NB4 (cell line): ENCODE measurements around the gene TMCC1.

ENCODE experiments used
- DNase-seq: peaks from one replicate; pipeline ENCODE4 v3.0.0; 2010; ENCODE audit warnings: low read depth
- H3K4me3 ChIP-seq: one replicate; pipeline ENCODE4 v1.5.1; 2011; ENCODE audit warnings: mild to moderate bottlenecking, low read depth, low read length, moderate library complexity
- CTCF ChIP-seq: IDR thresholded peaks from one replicate; pipeline ENCODE4 v1.5.1; 2012; ENCODE audit warnings: low read depth, low read length
- MYC ChIP-seq: IDR thresholded peaks from 2 replicates; pipeline ENCODE4 v1.6.1; 2011; ENCODE audit warnings: low read depth, low read length
- POLR2A ChIP-seq: IDR thresholded peaks from 2 replicates; pipeline ENCODE4 v1.6.1; 2011; ENCODE audit warnings: mild to moderate bottlenecking; ENCODE audit not compliant: insufficient read length; ENCODE audit errors: extremely low read depth
- TF ChIP-seq, protein P1 (sequence below): IDR thresholded peaks from 2 replicates; pipeline ENCODE4 v1.6.1; 2011; ENCODE audit warnings: low read depth, low read length

The TMCC1 gene

GRCh38 chr3:129608087-129608935, 285.2 kb downstream of the TMCC1 start:
- TF ChIP-seq, protein P1, sequence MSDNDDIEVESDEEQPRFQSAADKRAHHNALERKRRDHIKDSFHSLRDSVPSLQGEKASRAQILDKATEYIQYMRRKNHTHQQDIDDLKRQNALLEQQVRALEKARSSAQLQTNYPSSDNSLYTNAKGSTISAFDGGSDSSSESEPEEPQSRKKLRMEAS: no peak
- no peak for TF ChIP-seq POLR2A
- TF ChIP-seq MYC: no peak
- peak; percentile 40 for TF ChIP-seq CTCF
- H3K4me3 ChIP-seq: no peak overlapping the region
- DNase-seq: peak; percentile 73

DNA sequence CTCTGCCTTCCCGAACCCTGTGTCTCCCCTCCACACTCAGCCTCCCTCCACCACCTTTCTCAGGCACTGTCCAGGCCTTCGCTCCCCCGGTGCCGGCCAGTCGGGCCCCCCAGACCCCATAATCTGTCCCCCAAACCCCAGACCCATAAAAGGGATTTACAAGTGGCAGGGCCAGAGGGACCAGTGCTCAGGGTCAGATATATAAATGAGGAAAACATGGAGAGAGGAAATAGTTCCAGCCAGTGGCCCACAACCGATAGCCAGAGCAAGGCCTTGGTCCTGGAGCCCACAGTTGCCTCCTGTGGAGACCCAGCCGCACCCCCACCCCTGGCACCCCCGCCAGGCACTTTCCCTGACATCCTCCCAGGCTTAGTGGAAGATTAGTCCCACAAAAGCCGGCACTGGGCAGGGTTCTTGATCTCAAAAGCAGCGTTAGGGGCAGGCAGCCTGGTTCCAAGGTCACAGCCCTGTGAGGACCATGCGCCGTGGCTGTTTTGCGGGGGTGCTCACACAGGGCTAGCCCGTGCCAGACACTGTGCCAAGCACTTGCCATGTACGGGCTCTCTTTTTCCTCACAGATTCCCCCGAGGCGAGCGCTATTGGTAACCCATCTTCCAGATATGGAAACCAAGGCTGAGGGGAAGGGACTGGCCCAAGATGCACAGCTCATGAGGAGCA, 286.0 kb downstream of the TMCC1 start:
- no peak for DNase-seq
- TF ChIP-seq, protein P1: no peak
- TF ChIP-seq CTCF (no peak), MYC (no peak)
- H3K4me3 ChIP-seq: no peak overlapping the region

DNA sequence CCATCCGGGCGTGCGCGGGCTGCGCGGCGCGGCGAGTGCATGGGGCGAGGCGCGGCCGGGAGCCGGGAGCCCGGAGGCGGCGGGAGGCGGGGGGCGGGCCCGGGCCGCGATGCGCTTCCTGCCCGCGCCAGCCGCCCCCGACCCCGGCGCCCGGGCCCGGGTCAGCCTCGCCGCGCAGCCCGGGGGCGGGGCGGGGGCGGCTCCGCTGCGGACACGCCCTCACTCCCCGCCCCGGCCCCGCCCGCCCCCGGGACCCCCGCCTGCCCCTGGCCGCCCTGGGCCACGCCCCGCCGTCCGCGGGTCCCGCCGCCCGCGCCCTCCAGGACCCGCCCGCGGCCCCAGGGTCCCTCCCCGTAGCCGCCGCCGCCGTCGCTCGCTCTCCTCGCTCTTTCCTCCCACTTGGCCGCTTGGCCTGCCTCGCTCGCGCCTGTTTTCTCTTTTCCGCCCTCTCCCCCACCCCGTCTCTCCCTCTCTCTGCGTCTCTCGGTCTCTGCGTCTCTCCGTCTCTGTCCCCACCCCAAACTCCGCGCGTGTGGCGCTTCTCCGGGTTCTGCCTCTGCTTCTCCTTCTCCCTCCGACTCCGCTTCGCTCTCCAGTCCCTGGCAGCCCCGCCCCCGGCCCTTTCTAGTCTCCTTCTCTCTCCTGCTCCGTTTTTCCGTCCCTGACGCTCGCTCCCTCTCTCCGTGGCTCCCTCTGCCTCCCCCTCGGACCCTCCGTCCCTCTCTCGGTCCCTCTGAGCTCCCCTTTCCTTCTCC, 286.7 kb downstream of the TMCC1 start, which contains the start of gene PLXND1:
Gene PLXND1 (minus strand): TSS at position 41 of the 755 bp plus-strand sequence. CDS start 37 bp downstream, at position 4.
- peak; percentile 75 for DNase-seq
- peak within 1 kb of the TSS; percentile 65 for H3K4me3 ChIP-seq
- TF ChIP-seq, protein P1: no peak
- TF ChIP-seq CTCF (no peak), POLR2A (no peak)

DNA sequence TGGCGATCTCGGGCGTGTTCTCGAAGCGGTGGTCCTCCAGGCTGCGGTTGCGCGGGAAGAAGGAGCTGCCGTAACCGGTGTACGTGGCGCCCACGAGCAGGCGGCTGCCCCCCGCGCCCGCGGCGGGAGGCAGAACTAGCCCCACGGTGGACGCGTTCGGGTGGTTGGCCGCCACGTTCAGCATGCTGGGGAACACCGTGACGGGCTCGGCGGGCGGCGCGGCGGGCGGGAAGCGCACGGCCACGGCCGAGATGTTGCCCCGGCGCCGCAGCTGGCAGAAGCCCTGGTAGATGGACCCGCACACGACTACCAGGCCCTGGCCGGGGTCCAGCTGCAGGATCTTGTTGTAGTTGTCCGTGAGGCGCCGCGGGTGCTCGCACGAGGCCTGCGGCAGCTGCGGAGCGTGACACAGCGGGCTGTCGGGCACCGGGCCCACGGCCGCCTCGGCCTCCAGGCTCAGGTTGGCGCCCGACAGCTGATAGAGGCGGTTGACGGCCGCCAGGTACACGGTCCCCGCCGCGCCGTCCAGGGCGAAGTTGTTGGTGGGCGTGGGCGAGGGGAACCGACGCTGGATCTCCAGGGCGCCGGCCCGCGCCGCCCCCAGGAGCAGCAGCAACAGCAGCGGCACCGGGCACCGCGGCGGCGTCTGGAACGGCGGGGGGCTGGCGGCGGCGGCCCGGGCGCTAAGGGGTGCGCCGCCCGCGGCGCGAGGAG, 287.4 kb downstream of the TMCC1 start:
- DNase-seq: peak; percentile 57
- no peak; the same call in 1 of the 2 replicates for TF ChIP-seq MYC
- TF ChIP-seq POLR2A: no peak
- no peak for TF ChIP-seq CTCF
- TF ChIP-seq, protein P1: no peak
- H3K4me3 ChIP-seq: peak overlapping the region; percentile 65

- no peak for TF ChIP-seq CTCF
- TF ChIP-seq MYC: no peak
- TF ChIP-seq, protein P1: no peak
- no peak for TF ChIP-seq POLR2A
- peak overlapping the region; percentile 70 for H3K4me3 ChIP-seq
- peak; percentile 79 for DNase-seq
Measured at GRCh38 chr3:129605203-129605921, 288.1 kb downstream of the TMCC1 start.
